Tibial artery (tissue), 4 donors: ENCODE data around the gene GRID2IP.

ENCODE experiments used
- DNase-seq, 2 donors: peaks; one replicate each; pipeline ENCODE4 v3.0.0-alpha.2; 2019
- H3K27ac ChIP-seq, 2 donors: fragments of 200-600 bp; sonication (generic) in 1 of 2; 1 replicate in 1 of 2; 2 replicates in 1 of 2; pipeline ENCODE4 v1.5.1; 2018 to 2019; ENCODE audit warnings: mild to moderate bottlenecking in 1 of 2
- H3K27me3 ChIP-seq, 2 donors: fragments of 200-600 bp; sonication (generic) in 1 of 2; one replicate each; pipeline versions ENCODE4 v1.5.1 to v1.6.0; 2016 to 2019
- H3K36me3 ChIP-seq, 3 donors: fragments of 200-600 bp; sonication (generic) in 2 of 3; one replicate each; pipeline ENCODE4 v1.5.1; 2016 to 2019; ENCODE audit warnings: mild to moderate bottlenecking in 2 of 3
- H3K4me1 ChIP-seq, 4 donors: fragments of 200-600 bp; sonication (generic) in 2 of 4; 1 replicate in 3 of 4; 2 replicates in 1 of 4; pipeline ENCODE4 v1.5.1; 2016 to 2019
- H3K4me3 ChIP-seq, 2 donors: fragments of 200-600 bp; sonication (generic) in 1 of 2; 1 replicate in 1 of 2; 2 replicates in 1 of 2; pipeline ENCODE4 v1.5.1; 2018 to 2019; ENCODE audit warnings: mild to moderate bottlenecking in 2 of 2
- H3K9me3 ChIP-seq, 3 donors: fragments of 200-600 bp; sonication (generic) in 1 of 3; one replicate each; pipeline ENCODE4 v1.5.1; 2016 to 2019
- CTCF ChIP-seq, 2 experiments: fragments of 200-600 bp in 1 of 2; fragments of 450-650 bp in 1 of 2; IDR thresholded peaks; one replicate each; pipeline ENCODE4 v1.5.1; 2017 to 2019; ENCODE audit warnings: antibody characterized with exemption in 2 of 2, mild to moderate bottlenecking in 1 of 2, moderate library complexity in 1 of 2
- intact Hi-C: fragments of 100-400 bp; cut with DNase I; formaldehyde crosslinking; loops from one replicate; pipeline ENCODE4 v1.15.0; 2023; ENCODE audit warnings: low total_unique reads

The GRID2IP gene

GRCh38 chr7:6508539-6508938 lies 42.7 kb downstream of the GRID2IP start:
- Histone ChIP-seq H3K9me3 (no peaks in the 10 kb centered on the region), H3K36me3 (no peaks in the 10 kb centered on the region), H3K4me3 (no peak overlapping the region), H3K27me3 (peaks cover 0 to 2% of the 10 kb centered on the region in 2 donors), H3K4me1 (peaks cover 0 to 10% (median 6%) of the 10 kb centered on the region in 4 donors), H3K27ac (no peak overlapping the region)
- DNase-seq = no peak
- intact Hi-C loops = no loop called here
- TF ChIP-seq CTCF (IDR thresholded peaks at IDR 0.05) = no peak

GRCh38 chr7:6507906-6508305 lies 43.4 kb downstream of the GRID2IP start:
- Histone ChIP-seq H3K4me3 (no peak overlapping the region), H3K36me3 (no peaks in the 10 kb centered on the region), H3K27me3 (peaks cover 0 to 2% of the 10 kb centered on the region in 2 donors), H3K4me1 (peaks cover 0 to 16% (median 11%) of the 10 kb centered on the region in 4 donors), H3K9me3 (no peaks in the 10 kb centered on the region), H3K27ac (no peak overlapping the region)
- intact Hi-C loops = no loop called here
- DNase-seq = no peak
- no peak for TF ChIP-seq CTCF (IDR thresholded peaks at IDR 0.05)

DNA sequence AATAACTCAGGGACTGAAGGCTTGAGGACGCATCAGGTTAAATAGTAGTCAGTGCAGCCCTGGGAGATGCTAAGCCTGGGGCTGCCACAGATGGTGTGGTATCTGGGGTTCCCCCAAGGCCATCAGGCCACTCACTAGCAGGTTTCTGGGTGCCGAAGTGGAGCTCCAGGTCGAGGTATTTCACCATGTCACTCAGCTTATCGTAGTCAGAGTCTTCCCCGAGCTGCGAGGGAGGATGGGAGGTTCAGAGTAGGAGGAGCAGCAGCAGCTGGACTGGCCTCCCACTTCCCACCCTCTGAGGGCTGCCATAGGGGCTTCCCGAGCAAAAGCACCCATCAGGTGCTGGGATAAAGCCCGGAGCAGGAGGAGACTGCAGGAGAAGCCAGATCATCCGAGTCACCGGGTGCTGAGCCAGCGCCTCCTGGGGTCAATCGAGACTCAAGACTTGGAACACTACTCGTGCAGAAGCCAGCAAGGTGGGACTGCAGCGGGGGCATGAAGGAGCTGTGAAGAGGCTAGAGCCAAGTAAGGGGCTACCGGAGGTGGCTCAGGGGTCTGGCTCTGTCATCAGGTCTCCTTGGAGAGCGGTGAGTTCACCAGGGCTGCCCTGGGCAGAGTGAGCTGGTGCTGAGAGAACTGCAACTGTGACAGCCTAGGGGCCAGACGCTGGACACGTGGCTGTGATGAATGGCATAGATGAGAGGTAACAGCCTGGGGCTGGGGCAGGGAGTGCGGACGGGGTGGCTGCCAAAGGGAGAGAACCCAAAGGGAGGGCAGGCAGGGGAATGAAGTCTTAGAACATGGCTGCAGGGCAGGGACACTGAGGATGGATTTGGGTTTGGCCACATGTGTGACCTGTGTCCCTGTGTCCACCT lies 45.3 kb downstream of the GRID2IP start:
- peaks cover 0 to 18% (median 13%) of the 10 kb centered on the region in 4 donors for H3K4me1 ChIP-seq
- no peaks in the 10 kb centered on the region for H3K36me3 ChIP-seq
- peaks cover 0 to 2% of the 10 kb centered on the region in 2 donors for H3K27me3 ChIP-seq
- H3K9me3 ChIP-seq = no peaks in the 10 kb centered on the region
- no peak for DNase-seq
- no peak overlapping the region for H3K4me3 ChIP-seq
- TF ChIP-seq CTCF (IDR thresholded peaks at IDR 0.05) = no peak
- intact Hi-C loops = no loop called here
- no peak overlapping the region for H3K27ac ChIP-seq

DNA sequence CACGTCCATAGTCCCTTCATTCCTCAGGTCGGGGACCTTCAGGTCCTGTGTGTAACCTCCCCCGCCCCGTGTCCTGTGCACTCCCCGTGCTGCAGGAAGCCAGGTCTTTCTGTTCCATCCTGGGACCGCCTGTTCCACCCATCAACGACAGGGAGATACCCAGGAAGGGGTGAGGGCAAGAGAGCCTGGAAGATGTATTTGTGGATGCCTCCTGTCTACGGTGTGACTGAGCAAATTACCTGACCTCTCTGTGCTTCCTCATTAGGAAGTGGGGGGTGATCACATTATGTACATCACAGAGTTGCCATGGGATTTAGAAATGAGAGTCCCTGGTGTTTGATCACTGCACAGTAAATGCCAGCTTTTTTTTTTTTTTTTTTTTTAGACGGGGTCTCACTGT lies 46.3 kb downstream of the GRID2IP start:
- no peak overlapping the region for H3K27ac ChIP-seq
- peak overlapping the region; percentile 65 to 71 for H3K4me3 ChIP-seq
- no peak for TF ChIP-seq CTCF (IDR thresholded peaks at IDR 0.05)
- no peaks in the 10 kb centered on the region for H3K36me3 ChIP-seq
- DNase-seq = no peak
- H3K9me3 ChIP-seq = no peaks in the 10 kb centered on the region
- intact Hi-C loops = no loop called here
- peaks cover 0 to 18% (median 13%) of the 10 kb centered on the region in 4 donors for H3K4me1 ChIP-seq
- H3K27me3 ChIP-seq = peaks cover 0 to 2% of the 10 kb centered on the region in 2 donors

DNA sequence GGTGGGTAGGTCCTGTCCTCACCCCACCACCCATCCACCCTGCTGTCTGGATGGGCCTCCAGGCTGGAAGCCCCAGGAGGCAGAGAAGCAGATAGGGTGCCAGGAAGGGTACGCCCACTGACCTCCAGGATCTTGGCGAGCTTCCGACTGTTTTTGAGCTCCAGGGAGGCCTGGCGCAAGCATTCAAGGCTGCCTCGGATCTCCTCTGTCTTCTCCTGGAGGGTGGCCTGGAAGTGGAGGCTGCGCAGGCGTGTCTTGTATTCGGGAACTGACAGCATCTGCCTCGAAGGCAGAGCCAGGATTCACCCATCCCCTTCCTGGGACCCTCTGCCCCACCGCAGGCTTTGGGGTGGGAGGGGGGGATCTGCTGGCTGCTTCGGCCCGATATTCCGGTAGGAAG lies 48.4 kb downstream of the GRID2IP start:
- no peak for TF ChIP-seq CTCF (IDR thresholded peaks at IDR 0.05)
- H3K4me3 ChIP-seq = peak overlapping the region; percentile 65 to 71

More for the DNA sequence above, 48.4 kb downstream of the GRID2IP start:
- Histone ChIP-seq H3K36me3 (no peaks in the 10 kb centered on the region), H3K9me3 (no peaks in the 10 kb centered on the region), H3K27ac (peak overlapping the region in 1 of 2 donors; percentile 82), H3K4me1 (peaks cover 0 to 18% (median 13%) of the 10 kb centered on the region in 4 donors), H3K27me3 (peaks cover 0 to 2% of the 10 kb centered on the region in 2 donors)
- intact Hi-C loops = no loop called here
- no peak for DNase-seq
